Panc1 (cell line): Measurements from ENCODE around the gene MYO5B.

Experiments
- CTCF ChIP-seq: fragments of 450-650 bp; IDR thresholded peaks from 2 replicates; pipeline ENCODE4 v1.5.1; 2017; ENCODE audit warnings: mild to moderate bottlenecking
- TCF7L2 ChIP-seq: IDR thresholded peaks from 2 replicates; pipeline ENCODE4 v1.6.1; 2011; ENCODE audit warnings: mild to moderate bottlenecking, low read depth, low read length, inconsistent platforms

- no peak for TF ChIP-seq CTCF
- TF ChIP-seq TCF7L2, result no peak
These were observed 332.1 kb downstream of the MYO5B start for GRCh38 chr18:49862656-49863385.
